ENCODE data around the gene COLEC12.

The COLEC12 gene

DNA sequence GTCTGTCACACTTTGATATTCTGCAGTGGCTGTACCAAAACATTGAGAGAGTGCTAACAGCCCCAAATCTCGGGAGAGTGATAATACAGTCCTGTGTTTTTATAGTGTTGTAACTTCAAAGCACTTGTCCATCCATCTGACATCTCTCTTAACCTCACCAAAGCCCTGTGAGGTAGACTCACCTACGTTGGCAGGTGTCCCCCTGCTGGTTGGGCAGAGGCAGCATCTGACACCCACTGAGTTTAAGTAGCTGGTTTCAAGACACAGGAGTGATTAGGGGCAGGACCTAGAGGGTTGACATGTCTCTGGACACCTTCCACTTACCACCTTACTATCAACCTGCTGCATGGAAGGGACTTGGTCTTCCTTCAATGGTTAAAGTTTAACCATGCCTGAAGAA lies 22.9 kb downstream of the COLEC12 start:
- in situ Hi-C loops (cut with HindIII; ENCODE audit: low sequenced_read_pairs): no loop called here
- H3K4me3 ChIP-seq (ENCODE audit: low read depth, low read length): no peak overlapping the region
- DNase-seq (ENCODE audit: low read depth, low spot score): no peak
- TF ChIP-seq, protein P1, sequence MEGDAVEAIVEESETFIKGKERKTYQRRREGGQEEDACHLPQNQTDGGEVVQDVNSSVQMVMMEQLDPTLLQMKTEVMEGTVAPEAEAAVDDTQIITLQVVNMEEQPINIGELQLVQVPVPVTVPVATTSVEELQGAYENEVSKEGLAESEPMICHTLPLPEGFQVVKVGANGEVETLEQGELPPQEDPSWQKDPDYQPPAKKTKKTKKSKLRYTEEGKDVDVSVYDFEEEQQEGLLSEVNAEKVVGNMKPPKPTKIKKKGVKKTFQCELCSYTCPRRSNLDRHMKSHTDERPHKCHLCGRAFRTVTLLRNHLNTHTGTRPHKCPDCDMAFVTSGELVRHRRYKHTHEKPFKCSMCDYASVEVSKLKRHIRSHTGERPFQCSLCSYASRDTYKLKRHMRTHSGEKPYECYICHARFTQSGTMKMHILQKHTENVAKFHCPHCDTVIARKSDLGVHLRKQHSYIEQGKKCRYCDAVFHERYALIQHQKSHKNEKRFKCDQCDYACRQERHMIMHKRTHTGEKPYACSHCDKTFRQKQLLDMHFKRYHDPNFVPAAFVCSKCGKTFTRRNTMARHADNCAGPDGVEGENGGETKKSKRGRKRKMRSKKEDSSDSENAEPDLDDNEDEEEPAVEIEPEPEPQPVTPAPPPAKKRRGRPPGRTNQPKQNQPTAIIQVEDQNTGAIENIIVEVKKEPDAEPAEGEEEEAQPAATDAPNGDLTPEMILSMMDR (IDR thresholded peaks at IDR 0.05; ENCODE audit: low read depth, low read length): peak; percentile 15

DNA sequence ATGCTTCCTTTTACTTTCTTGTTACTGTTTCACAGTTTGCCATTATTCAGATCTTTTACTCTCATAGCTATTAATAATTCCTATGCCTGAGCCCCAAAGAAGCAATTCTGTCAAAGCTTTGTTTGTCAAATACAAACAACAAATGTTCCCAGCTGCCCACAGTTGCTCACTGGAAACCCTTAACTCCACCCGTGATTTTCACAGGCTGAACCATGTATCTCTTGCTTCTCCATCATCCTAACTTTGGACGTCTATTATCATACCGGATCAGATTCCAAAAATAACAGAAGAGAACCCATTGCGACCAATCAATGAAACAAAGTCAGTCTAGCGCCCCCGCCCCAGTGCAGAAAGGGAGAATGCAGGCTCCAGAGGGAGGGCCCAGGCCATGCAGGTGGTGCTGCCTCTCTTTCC lies 24.2 kb downstream of the COLEC12 start:
- no peak overlapping the region for H3K4me3 ChIP-seq (ENCODE audit: low read depth, low read length)
- DNase-seq (ENCODE audit: low read depth, low spot score): no peak
- TF ChIP-seq, protein P1 (IDR thresholded peaks at IDR 0.05; ENCODE audit: low read depth, low read length): peak; percentile 1
- in situ Hi-C loops (cut with HindIII; ENCODE audit: low sequenced_read_pairs): no loop called here

DNA sequence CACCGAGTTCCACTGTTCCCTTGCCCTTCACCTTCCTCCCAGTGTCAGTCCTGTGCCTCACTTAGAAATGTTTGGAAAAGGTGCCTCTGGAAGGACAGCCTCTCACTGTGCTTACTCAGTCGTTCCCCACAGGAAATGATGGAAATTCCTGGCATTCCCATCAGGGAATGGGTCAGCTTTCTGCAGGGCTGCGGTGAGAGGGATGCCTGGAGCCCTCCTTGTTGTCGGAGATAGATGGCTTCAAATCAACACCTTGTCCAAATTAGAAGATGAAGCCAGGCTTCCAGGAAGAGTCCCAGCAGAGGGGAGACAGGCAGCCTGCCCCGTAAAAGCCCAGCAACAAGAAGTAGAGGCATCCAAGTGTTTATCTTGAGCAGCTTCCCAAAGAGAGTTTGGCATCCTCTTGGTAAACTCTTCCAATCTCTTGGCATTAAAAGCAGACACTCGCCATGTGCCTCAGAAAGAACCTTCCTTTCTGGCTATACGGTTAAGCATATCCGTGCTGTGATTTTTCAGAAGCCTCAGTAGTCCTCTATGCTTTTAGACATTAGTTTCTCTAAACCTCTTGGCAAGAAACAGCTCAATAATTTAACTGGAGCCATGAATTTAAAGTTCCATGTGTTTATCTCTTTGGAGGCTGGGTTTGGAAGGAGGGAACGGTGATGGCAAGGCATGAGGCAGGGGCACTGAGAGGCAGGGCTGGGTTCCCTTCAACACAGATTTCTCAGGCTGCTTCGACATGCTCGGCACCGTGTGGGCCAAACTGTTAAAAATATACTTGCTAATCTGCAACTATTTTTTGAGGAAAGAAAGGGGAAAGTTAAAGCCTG lies 25.1 kb downstream of the COLEC12 start:
- TF ChIP-seq, protein P1 (IDR thresholded peaks at IDR 0.05; ENCODE audit: low read depth, low read length): no peak
- no peak overlapping the region for H3K4me3 ChIP-seq (ENCODE audit: low read depth, low read length)
- in situ Hi-C loops (cut with HindIII; ENCODE audit: low sequenced_read_pairs): no loop called here
- DNase-seq (ENCODE audit: low read depth, low spot score): peak; percentile 76

DNA sequence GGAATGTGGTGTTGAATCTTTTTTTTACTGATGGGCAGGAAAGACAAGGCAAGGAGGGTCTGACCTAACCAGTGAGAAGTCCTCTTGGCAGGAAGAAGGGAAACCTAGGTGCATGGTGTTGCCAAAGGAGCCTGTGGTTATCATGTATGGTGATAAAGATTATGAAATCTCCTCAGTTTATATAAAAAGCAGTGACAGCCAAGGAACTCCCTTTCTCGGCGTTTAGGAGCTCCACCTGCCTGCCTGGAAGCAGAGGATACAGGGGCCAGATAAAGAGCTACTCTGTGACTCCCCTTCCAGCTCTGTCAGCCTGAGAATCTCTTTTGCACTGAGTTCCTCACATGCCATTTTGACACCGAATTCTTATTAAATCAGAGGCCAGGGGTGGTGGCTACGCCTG lies 26.1 kb downstream of the COLEC12 start:
- no peak for DNase-seq (ENCODE audit: low read depth, low spot score)
- in situ Hi-C loops (cut with HindIII; ENCODE audit: low sequenced_read_pairs): no loop called here
- TF ChIP-seq, protein P1 (IDR thresholded peaks at IDR 0.05; ENCODE audit: low read depth, low read length): no peak
- H3K4me3 ChIP-seq (ENCODE audit: low read depth, low read length): no peak overlapping the region

DNA sequence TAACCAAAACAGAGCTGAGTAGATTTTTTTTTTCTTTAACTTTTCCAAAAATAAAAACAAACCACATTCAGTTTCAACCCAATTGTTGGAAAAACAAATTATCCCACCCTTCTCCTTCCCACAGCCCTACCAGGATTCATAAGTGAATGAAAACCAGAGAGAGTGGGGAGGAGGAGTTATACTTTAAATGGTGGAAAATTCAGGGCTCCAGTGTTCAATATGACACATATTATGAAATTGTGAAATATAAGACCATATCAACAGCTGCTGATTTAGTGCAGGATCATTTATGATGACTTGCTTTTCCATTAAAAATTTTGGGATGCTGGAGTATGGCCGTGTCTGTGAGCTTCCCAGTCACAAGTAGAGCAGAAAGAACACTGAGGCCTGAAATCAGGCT lies 26.7 kb downstream of the COLEC12 start:
- DNase-seq (ENCODE audit: low read depth, low spot score): no peak
- in situ Hi-C loops (cut with HindIII; ENCODE audit: low sequenced_read_pairs): no loop called here
- TF ChIP-seq, protein P1 (IDR thresholded peaks at IDR 0.05; ENCODE audit: low read depth, low read length): no peak
- H3K4me3 ChIP-seq (ENCODE audit: low read depth, low read length): no peak overlapping the region

DNA sequence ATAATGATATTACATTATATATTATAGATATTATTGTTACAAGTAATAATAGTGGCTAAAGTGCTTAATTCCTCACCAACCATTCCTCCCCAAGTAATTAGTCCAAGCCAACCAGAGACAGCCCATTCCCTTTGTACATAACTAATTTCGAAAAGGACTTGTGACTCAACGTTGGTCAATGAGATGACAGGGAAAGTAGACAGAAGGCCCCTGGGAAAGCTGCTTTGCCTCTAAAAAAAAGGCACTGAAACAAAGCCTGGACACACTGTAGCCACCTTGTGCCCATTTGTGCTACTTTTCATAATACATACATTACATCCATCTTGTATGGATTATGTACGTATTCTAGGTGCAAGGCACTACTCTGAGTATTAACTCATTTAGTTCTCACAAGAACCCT lies 28.8 kb downstream of the COLEC12 start:
- TF ChIP-seq, protein P1 (IDR thresholded peaks at IDR 0.05; ENCODE audit: low read depth, low read length): no peak
- H3K4me3 ChIP-seq (ENCODE audit: low read depth, low read length): no peak overlapping the region
- in situ Hi-C loops (cut with HindIII; ENCODE audit: low sequenced_read_pairs): no loop called here
- no peak for DNase-seq (ENCODE audit: low read depth, low spot score)
